ENCODE measurements around the gene DNAH1.

Gene DNAH1

GRCh38 chr3:52357151-52358080 is 41.3 kb downstream of the DNAH1 start:
- CTCF ChIA-PET: interaction anchor here (0.6 kb wide), 1 partner anchor 55 kb away, joined by 6 read pairs; no protein-coding TSS in a partner anchor
- Mint-ChIP-seq H3K27me3 (no peaks in the 10 kb centered on the region), H3K4me3 (no peak overlapping the region), H3K36me3 (peaks cover 7% of the 10 kb centered on the region), H3K27ac (no peak overlapping the region), H3K9me3 (no peaks in the 10 kb centered on the region), H3K4me1 (no peaks in the 10 kb centered on the region)
- DNase-seq: no peak

- Mint-ChIP-seq H3K4me3 (no peak overlapping the region), H3K36me3 (peaks cover 9% of the 10 kb centered on the region), H3K27me3 (no peaks in the 10 kb centered on the region), H3K27ac (no peak overlapping the region), H3K4me1 (no peaks in the 10 kb centered on the region), H3K9me3 (no peaks in the 10 kb centered on the region)
- CTCF ChIA-PET: no interaction called here
- no peak for DNase-seq
These were observed 42.3 kb downstream of the DNAH1 start for GRCh38 chr3:52358362-52358940.

DNA sequence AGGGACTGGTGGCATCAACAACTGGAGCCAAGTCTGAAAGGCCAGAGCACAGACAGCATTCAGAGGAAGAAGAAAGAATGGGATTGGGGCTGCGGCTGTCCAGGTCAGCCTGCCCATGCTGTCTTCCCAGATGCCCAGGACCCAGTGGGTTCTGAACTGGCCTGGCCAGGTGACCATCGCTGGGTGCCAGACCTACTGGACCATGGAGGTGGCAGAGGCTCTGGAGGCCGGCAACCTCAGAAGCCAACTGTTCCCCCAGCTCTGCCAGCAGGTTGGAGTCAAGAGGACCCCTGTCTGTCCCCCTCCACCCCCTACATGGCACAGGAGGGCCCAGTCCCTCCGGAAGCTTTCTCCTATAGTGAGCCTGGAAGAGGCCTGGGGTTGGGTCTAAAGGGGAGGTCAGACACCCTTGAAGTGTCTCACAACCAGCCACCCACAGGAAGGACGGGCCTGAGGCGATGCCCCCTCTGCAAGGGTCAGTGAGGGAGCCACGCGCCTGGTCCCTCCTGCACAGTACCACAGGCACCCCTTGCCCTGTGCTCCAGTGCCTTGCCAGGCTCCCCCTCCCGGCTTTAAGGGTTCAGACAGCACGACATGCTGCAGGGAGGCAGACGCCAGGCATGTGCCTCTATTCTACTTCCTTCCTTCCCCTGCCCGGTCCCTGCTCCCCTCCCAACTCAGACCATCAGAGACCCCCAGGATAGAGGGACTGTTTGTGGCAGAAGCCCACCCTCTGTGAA is 43.2 kb downstream of the DNAH1 start:
- no peak for DNase-seq
- Mint-ChIP-seq H3K4me1 (no peaks in the 10 kb centered on the region), H3K4me3 (no peak overlapping the region), H3K27me3 (no peaks in the 10 kb centered on the region), H3K36me3 (peaks cover 16% of the 10 kb centered on the region), H3K27ac (no peak overlapping the region), H3K9me3 (no peaks in the 10 kb centered on the region)
- CTCF ChIA-PET: no interaction called here

GRCh38 chr3:52361011-52361410 is 44.9 kb downstream of the DNAH1 start:
- H3K4me1 Mint-ChIP-seq: no peaks in the 10 kb centered on the region
- no peak overlapping the region for H3K27ac Mint-ChIP-seq
- no peaks in the 10 kb centered on the region for H3K9me3 Mint-ChIP-seq
- no peaks in the 10 kb centered on the region for H3K27me3 Mint-ChIP-seq
- peaks cover 23% of the 10 kb centered on the region for H3K36me3 Mint-ChIP-seq
- CTCF ChIA-PET: no interaction called here
- DNase-seq: no peak
- no peak overlapping the region for H3K4me3 Mint-ChIP-seq

- Mint-ChIP-seq H3K4me3 (no peak overlapping the region), H3K27ac (no peak overlapping the region), H3K36me3 (peaks cover 22% of the 10 kb centered on the region), H3K4me1 (no peaks in the 10 kb centered on the region), H3K9me3 (no peaks in the 10 kb centered on the region), H3K27me3 (no peaks in the 10 kb centered on the region)
- CTCF ChIA-PET: no interaction called here
- DNase-seq: no peak
These were observed 45.3 kb downstream of the DNAH1 start for GRCh38 chr3:52361454-52361853.

- H3K36me3 Mint-ChIP-seq: peaks cover 21% of the 10 kb centered on the region
- H3K27me3 Mint-ChIP-seq: no peaks in the 10 kb centered on the region
- CTCF ChIA-PET: interaction anchor here (1.2 kb wide), 1 partner anchor 69 kb away, joined by 3 read pairs; no protein-coding TSS in a partner anchor
- no peak overlapping the region for H3K4me3 Mint-ChIP-seq
- H3K4me1 Mint-ChIP-seq: no peaks in the 10 kb centered on the region
- no peaks in the 10 kb centered on the region for H3K9me3 Mint-ChIP-seq
- DNase-seq: no peak
- H3K27ac Mint-ChIP-seq: no peak overlapping the region
These were observed 45.8 kb downstream of the DNAH1 start for GRCh38 chr3:52361898-52362297.

DNA sequence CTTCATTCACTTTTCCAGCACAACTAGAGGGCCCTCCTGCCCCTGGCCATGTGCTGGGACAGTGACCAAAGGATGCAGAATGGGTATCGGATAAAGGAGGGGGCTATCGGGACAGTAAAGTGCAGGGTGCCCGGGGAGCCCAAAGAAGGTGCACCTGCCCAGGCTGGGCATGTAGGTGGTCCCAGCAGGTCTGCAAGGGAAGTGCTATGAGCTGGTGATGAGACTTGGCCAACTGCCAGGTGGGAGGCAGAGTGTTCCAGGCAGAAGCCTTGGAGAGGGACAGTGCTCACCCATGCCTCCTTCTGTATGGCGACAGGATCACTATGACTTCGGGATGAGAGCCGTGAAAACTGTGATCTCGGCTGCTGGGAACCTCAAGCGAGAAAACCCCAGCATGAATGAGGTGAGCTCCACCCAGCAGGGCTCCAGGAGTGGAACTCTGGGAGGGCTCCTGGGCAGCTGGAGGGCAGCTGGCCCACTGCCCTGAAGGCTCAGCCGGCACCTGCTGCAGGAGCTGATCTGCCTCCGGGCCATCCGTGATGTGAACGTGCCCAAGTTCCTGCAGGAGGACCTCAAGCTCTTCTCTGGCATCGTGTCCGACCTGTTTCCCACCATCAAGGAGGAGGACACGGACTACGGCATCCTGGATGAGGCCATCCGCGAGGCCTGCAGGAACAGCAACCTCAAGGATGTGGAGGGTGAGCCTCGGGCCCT is 48.4 kb downstream of the DNAH1 start:
- H3K36me3 Mint-ChIP-seq: peaks cover 19% of the 10 kb centered on the region

GRCh38 chr3:52366527-52366926 is 50.4 kb downstream of the DNAH1 start:
- Mint-ChIP-seq H3K4me3 (no peak overlapping the region), H3K27ac (no peak overlapping the region), H3K36me3 (peaks cover 20% of the 10 kb centered on the region), H3K4me1 (no peaks in the 10 kb centered on the region), H3K9me3 (no peaks in the 10 kb centered on the region), H3K27me3 (no peaks in the 10 kb centered on the region)
- CTCF ChIA-PET: no interaction called here
- DNase-seq: no peak

More for the DNA sequence above, 48.4 kb downstream of the DNAH1 start:
- CTCF ChIA-PET: no interaction called here
- no peaks in the 10 kb centered on the region for H3K4me1 Mint-ChIP-seq
- H3K27me3 Mint-ChIP-seq: no peaks in the 10 kb centered on the region
- no peak for DNase-seq
- H3K9me3 Mint-ChIP-seq: no peaks in the 10 kb centered on the region
- H3K27ac Mint-ChIP-seq: no peak overlapping the region
- no peak overlapping the region for H3K4me3 Mint-ChIP-seq

GRCh38 chr3:52367891-52368880 is 52.1 kb downstream of the DNAH1 start:
- DNase-seq: no peak
- peaks cover 9% of the 10 kb centered on the region for H3K27me3 Mint-ChIP-seq
- peaks cover 5% of the 10 kb centered on the region for H3K4me1 Mint-ChIP-seq
- H3K36me3 Mint-ChIP-seq: peaks cover 19% of the 10 kb centered on the region
- no peaks in the 10 kb centered on the region for H3K9me3 Mint-ChIP-seq
- CTCF ChIA-PET: interaction anchor here (0.7 kb wide), 1 partner anchor 44 kb away, joined by 3 read pairs; no protein-coding TSS in a partner anchor
- H3K27ac Mint-ChIP-seq: no peak overlapping the region
- H3K4me3 Mint-ChIP-seq: no peak overlapping the region

- no peak overlapping the region for H3K4me3 Mint-ChIP-seq
- CTCF ChIA-PET: no interaction called here
- H3K9me3 Mint-ChIP-seq: no peaks in the 10 kb centered on the region
- H3K4me1 Mint-ChIP-seq: peaks cover 9% of the 10 kb centered on the region
- peaks cover 13% of the 10 kb centered on the region for H3K27me3 Mint-ChIP-seq
- H3K27ac Mint-ChIP-seq: no peak overlapping the region
- peaks cover 12% of the 10 kb centered on the region for H3K36me3 Mint-ChIP-seq
- no peak for DNase-seq
These were observed 54.4 kb downstream of the DNAH1 start for GRCh38 chr3:52370531-52370930.

- Mint-ChIP-seq H3K4me1 (peaks cover 9% of the 10 kb centered on the region), H3K9me3 (no peaks in the 10 kb centered on the region), H3K27me3 (peaks cover 13% of the 10 kb centered on the region), H3K4me3 (no peak overlapping the region), H3K27ac (no peak overlapping the region), H3K36me3 (peaks cover 9% of the 10 kb centered on the region)
- CTCF ChIA-PET: interaction anchor here (1.7 kb wide), 1 partner anchor 33 kb away, joined by 3 read pairs; no protein-coding TSS in a partner anchor
- DNase-seq: peak; percentile 38
These were observed 56.8 kb downstream of the DNAH1 start for GRCh38 chr3:52372822-52373504.

DNA sequence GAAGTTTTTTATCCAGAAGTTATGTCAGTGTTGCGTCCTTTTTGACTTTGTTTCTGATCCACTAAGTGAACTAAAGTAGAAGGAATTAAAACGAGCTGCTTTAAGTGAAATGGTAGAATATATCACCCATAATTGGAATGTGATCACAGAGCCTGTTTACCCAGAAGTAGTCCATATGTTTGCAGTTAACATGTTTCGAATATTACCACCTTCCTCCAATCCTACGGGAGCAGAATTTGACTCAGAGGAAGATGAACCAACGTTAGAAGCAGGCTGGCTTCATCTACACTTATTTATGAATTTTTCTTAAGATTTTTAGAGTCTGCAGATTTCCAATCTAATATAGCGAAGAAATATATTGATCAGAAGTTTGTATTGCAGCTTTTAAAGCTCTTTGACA is 57.6 kb downstream of the DNAH1 start:
- peaks cover 13% of the 10 kb centered on the region for H3K27me3 Mint-ChIP-seq
- no peaks in the 10 kb centered on the region for H3K9me3 Mint-ChIP-seq
- H3K4me3 Mint-ChIP-seq: no peak overlapping the region
- H3K36me3 Mint-ChIP-seq: peaks cover 9% of the 10 kb centered on the region
- H3K4me1 Mint-ChIP-seq: peaks cover 9% of the 10 kb centered on the region
- H3K27ac Mint-ChIP-seq: no peak overlapping the region
- CTCF ChIA-PET: interaction anchor here (1.7 kb wide), 1 partner anchor 33 kb away, joined by 3 read pairs; no protein-coding TSS in a partner anchor
- DNase-seq: no peak

Measured in activated naive CD4-positive, alpha-beta T cell treated with anti-CD3 and anti-CD28 coated beads, Interleukin-2, amount 10 ng/mL, durations not matched to agents 7 days and 5 days (primary cell).